Sigmoid colon (tissue), 4 donors: ENCODE measurements around the gene SMYD3.

Experiments
- CTCF ChIP-seq, 4 experiments: fragments of 450-650 bp in 3 of 4; fragments of 200-600 bp in 1 of 4; IDR thresholded peaks; one replicate each; pipeline ENCODE4 v1.5.1; 2016 to 2019; ENCODE audit warnings: antibody characterized with exemption in 4 of 4, mild to moderate bottlenecking in 3 of 4, moderate library complexity in 2 of 4
- EP300 ChIP-seq, 4 donors: sonication (generic); formaldehyde crosslinking; IDR thresholded peaks; one replicate each; pipeline ENCODE4 v1.6.1; 2017; ENCODE audit warnings: antibody characterized with exemption in 4 of 4
- POLR2A ChIP-seq, 2 donors: fragments of 450-650 bp; IDR thresholded peaks; one replicate each; pipeline ENCODE4 v1.6.1; 2016; ENCODE audit warnings: antibody characterized with exemption in 2 of 2, mild to moderate bottlenecking in 2 of 2, moderate library complexity in 2 of 2

- TF ChIP-seq CTCF (IDR thresholded peaks at IDR 0.05) = no peak
- no peak for TF ChIP-seq EP300 (IDR thresholded peaks at IDR 0.05)
- TF ChIP-seq POLR2A (IDR thresholded peaks at IDR 0.05) = no peak
Observed at GRCh38 chr1:246519514-246519913, 12.4 kb upstream of the SMYD3 start.
